KG1 (cell line): Measurements from ENCODE around the gene KNSTRN.

Experiments
- DNase-seq: peaks from one replicate; lab custom pipeline; 2025; lab: John Stamatoyannopoulos, UW

KNSTRN gene

GRCh38 chr15:40399370-40399769, 16.8 kb downstream of the KNSTRN start:
- no peak for DNase-seq

- peak; percentile 94 for DNase-seq
These were observed 23.2 kb downstream of the KNSTRN start, which contains the start of gene IVD for GRCh38 chr15:40405501-40406381. TSS of gene IVD (plus strand) at chr15:40405795. CDS start at chr15:40405828, 33 bp downstream.

DNA sequence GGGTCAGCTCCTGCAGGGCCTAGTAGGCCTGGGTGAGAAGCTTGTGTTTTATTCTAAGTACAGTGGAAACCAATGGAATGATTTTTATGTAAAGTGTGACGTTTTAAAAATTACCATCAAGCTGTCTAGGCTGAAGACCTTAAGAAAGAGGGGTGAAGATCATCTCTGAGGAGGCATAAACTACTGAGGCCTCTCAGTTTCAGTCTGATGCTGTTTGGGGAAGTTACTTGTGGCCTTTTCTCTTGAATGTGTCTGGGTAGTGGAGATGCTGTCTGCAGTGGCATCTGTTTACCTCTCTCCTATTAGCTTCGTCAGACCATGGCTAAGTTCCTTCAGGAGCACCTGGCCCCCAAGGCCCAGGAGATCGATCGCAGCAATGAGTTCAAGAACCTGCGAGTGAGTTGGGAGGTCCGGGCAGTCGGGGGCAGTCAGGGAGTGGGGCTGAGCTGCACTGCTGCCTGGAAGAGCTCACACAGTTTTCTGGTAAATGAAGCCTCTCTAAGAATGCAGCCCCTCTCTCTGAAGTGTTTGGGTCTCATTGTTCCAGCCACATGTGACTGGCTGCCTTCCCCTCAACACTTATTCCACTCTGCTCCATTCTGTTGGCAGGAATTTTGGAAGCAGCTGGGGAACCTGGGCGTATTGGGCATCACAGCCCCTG, 24.9 kb downstream of the KNSTRN start:
- no peak for DNase-seq

- DNase-seq: no peak
These were observed 26.8 kb downstream of the KNSTRN start for GRCh38 chr15:40409366-40409765.

DNA sequence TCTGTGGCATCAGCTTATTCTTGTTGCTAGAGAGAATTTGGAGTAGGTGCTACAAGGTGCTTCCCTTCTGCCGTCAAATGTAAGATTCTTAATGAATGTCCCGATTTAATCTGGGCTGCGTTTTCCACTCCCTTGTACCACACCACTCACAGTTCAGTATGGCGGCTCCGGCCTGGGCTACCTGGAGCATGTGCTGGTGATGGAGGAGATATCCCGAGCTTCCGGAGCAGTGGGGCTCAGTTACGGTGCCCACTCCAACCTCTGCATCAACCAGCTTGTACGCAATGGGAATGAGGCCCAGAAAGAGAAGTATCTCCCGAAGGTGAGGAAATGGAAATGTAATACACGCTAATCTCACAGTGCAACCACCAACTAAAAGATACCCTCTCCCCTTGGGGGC, 28.0 kb downstream of the KNSTRN start:
- no peak for DNase-seq

DNA sequence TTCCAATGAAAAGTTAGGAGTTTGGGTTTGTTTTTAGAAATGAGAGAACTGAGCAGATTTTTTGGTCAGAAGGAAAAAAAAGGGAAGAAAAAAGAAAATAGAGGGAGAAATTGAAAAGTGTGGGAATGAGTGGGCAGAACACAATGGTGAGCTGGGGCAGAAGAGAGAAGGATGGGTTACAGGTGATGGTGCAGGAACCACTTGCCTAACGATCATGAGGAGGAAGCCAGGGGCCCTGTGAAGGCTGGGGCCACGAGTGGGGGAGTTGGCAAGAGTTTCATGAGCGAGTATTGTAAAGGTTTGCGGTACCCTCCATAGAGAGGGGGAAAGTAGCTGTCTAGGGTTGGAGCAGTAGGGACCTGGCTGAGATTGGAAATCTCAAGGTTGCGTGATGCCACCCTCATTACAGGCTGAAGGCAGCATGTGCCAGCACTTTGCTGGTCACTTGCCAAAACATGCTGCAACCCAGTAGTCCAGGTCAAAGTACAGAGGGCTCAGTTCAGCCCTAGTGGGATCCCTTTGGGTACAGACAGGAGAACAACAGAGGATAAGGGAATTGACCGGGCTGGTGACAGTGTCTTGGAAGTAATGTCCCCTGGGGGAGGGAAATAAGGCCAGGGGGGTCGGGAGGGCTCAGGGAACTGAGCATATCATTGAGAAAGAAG, 29.7 kb downstream of the KNSTRN start:
- DNase-seq: no peak

DNA sequence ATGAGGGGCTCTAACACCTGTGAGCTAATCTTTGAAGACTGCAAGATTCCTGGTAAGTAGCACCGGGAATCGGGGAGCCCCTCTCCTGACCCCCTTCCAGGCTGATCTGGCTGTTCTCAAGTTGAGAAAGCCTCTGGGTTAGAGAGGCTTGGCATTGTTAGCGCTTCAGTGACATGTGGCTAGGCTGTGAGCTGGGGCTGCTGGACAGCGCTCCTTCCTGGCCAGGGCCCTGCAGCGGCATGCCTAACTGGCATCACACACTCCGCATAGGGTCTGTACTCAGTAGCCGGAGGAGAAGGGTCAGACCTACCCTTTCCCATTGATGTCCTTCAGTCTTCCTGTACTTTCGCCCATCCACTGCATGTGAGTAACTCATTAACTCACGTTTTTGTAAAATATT, 30.5 kb downstream of the KNSTRN start:
- no peak for DNase-seq

DNA sequence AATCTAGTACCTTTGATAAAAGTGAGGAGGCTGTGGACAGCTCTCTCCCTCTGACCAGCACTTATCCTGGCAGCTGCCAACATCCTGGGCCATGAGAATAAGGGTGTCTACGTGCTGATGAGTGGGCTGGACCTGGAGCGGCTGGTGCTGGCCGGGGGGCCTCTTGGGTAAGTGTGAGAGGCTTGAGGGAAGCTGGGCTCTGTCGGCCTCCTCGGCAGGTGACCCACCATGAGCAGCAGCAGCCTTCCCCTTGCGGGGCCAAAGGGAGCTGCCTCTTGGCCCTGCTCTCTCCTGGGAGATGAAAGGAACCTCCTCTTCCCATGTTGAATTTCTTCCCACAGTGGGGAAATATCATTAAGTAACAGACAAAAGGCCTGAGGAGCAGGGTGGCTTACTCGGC, 32.3 kb downstream of the KNSTRN start:
- no peak for DNase-seq

DNA sequence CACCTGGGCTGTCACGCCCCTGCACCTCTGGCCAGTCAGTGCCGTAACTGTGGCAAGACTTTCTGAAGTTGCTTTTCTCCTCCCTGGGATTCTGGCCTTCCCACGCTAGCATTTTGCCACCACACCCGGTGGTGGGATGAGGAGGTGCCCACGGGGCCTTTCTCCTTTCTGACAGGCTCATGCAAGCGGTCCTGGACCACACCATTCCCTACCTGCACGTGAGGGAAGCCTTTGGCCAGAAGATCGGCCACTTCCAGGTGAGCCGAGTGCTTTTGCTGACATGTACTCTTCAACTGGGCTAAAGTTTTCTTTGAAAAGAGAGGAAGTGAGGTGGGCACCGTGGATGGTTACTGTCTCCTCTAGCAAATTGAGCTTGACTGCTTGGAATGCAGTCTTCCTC, 32.7 kb downstream of the KNSTRN start:
- no peak for DNase-seq

DNA sequence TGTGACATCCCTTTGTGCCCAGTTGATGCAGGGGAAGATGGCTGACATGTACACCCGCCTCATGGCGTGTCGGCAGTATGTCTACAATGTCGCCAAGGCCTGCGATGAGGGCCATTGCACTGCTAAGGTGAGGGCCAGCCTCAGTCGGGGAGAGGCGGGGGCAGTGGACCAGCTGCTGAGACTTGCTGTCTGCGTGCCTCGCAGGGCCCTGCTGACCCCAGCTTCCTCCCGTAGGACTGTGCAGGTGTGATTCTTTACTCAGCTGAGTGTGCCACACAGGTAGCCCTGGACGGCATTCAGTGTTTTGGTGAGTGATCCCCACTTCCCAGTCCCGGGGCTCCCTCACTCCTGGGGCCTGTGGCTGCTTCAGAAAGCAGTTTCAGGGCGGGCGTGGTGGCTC, 33.5 kb downstream of the KNSTRN start:
- DNase-seq: no peak

DNA sequence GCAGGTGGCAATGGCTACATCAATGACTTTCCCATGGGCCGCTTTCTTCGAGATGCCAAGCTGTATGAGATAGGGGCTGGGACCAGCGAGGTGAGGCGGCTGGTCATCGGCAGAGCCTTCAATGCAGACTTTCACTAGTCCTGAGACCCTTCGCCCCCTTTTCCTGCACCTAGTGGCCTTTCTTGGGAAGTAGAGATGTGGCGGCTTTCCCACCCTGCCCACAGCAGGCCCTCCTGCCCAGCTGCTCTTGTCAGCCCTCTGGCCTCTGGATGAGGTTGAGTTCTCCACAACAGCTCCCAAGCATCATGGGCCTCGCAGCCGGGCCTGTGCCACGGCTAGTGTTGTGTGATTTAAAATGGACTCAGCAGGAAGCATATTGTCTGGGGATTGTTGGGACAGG, 35.6 kb downstream of the KNSTRN start:
- DNase-seq: no peak

DNA sequence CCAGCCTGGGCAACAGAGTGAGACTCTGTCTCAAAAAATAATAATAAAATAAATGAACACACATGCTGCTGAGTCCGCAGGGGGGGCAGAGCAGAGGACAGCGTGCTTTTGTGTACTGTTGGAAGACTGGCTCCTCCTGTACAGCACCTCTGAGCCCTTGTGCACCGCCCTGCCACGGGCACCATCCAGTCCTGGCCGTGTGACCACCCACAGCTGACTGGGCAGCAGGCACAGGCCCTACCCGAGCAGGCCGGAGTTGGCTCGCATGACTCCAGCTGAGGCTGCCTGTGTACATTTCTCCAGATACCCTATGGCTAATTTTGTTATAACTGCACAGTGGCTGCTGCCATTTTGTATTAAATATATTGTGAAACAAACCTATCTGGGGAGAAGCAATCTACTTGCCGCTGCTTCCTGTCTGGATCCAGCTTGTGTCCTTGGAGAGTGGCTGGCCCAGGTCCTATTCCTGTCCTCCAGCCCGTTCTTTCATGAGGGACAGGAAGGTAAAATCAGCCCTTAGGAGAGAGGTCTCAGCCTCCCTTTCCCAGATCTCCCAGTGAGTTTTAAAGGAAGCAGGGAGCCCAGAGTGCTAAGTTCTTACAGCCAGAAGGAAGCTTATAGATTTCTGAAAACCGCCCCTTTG, 37.7 kb downstream of the KNSTRN start:
- no peak for DNase-seq

DNA sequence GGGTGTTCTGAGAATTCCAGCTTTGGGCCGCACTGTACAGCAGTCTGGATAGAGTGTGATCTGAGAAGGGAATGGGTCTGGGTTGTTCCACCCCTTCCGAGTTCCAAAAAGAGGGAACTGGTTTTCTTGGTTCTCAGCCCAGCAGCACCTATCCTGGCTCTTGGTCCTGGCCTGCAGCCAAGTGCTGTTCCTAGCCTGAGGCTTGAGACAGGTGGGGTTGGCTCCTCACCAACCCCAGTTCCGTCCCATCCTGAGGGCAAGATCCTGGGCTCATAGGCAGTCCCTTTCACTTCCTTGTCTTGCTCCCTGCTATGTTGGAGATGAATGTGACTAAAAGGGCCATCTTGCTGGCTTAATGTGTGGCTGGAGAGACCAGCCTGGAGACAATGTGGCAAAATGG, 38.3 kb downstream of the KNSTRN start:
- no peak for DNase-seq

DNA sequence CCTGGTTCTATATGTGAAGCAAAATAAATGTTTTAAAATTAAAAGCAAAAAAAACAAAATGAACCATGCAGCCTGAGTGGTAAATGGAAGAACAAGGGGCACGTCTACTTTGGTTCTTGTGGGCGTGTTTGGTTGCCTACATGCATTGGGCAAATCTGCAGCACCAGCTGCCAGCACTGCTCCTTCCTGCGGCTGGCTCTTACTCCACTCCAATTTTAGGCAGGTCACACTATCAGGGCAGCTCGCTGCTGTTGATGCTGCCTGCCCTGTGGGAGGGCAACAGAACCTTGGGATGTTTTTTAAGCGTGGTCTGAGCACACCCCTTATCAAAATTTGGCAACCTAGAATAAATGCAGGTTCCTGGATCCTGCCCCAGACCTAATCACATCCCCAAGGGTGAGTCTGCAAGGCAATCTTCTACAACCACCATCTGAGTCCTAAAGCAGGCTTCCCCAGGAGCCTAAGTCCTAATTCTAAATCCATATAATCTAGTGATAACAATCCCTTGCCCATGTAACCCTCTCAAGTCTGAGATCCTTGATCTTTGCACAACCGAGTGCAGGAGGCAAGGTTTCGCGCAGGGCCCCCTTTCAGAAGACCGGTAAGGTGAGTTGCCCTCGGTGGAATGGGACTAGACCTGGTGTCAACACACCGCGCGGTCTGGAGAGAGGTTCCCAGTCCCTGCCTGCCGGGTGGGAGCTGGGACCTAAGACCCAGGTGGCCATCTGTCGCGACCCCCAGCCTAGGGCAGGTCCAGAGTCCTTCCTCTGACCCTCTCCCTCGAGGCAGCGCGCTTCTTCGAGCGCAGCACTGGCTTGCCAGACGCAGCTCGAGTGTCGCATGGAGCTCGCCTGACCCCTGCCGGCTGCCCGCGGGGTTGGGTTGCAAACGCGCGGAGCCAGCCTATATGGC, 39.0 kb downstream of the KNSTRN start:
- peak; percentile 58 for DNase-seq

GRCh38 chr15:40424483-40425115, 42.1 kb downstream of the KNSTRN start:
- no peak for DNase-seq

GRCh38 chr15:40425681-40426080, 43.2 kb downstream of the KNSTRN start:
- no peak for DNase-seq

DNA sequence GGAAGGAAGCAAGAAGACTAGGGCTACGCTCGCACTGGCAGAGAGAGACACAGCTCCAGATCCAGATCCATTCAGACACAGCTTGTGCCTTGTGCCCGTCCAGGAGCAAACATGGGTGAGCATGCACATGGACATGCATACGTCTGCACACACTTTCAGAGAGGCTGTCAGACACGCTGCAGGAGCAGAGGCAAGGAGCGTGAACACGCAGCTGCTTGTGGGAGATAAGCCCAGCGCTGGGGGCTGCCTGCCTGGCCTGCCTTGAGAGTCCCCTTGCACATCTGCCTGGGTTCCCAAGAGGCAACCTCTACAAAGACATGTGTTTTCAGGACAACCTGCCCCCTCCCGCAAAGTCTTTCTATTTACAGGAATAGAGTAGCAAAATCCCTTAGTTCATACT, 44.7 kb downstream of the KNSTRN start:
- DNase-seq: no peak

GRCh38 chr15:40428185-40428584, 45.7 kb downstream of the KNSTRN start:
- no peak for DNase-seq

- no peak for DNase-seq
These were observed 46.7 kb downstream of the KNSTRN start for GRCh38 chr15:40429068-40429710.

- DNase-seq: no peak
These were observed 47.8 kb downstream of the KNSTRN start for GRCh38 chr15:40430271-40430805.
